Panc1 (cell line): ENCODE data around the gene MAP2K4.

ENCODE experiments used
- CTCF ChIP-seq: fragments of 450-650 bp; IDR thresholded peaks from 2 replicates; pipeline ENCODE4 v1.5.1; 2017; ENCODE audit warnings: mild to moderate bottlenecking
- POLR2AphosphoS5 ChIP-seq: IDR thresholded peaks from 2 replicates; pipeline ENCODE4 v1.6.1; 2012; ENCODE audit warnings: mild to moderate bottlenecking, low read depth, low read length, moderate library complexity
- REST ChIP-seq, 2 experiments: IDR thresholded peaks; 2 replicates each; pipeline ENCODE4 v1.6.1; 2011 to 2012; ENCODE audit warnings: low read depth in 2 of 2, control low read depth in 1 of 2, low read length in 1 of 2, mild to moderate bottlenecking in 1 of 2, moderate library complexity in 1 of 2; ENCODE audit not compliant: insufficient read depth in 1 of 2
- SIN3A ChIP-seq: IDR thresholded peaks from 2 replicates; pipeline ENCODE4 v1.6.1; 2012; ENCODE audit warnings: low read depth, mild to moderate bottlenecking, low read length, moderate library complexity, borderline replicate concordance; ENCODE audit not compliant: insufficient read depth
- TCF7L2 ChIP-seq: IDR thresholded peaks from 2 replicates; pipeline ENCODE4 v1.6.1; 2011; ENCODE audit warnings: mild to moderate bottlenecking, low read depth, low read length, inconsistent platforms

- TF ChIP-seq CTCF = no peak
- no peak for TF ChIP-seq POLR2AphosphoS5
- TF ChIP-seq TCF7L2 = no peak
- no peak for TF ChIP-seq REST (IDR thresholded peaks at IDR 0.05; ENCODE audit: insufficient read depth in 1 of 2, low read depth in 2 of 2, low read length in 1 of 2)
- TF ChIP-seq SIN3A = no peak
These were observed 32.9 kb downstream of the MAP2K4 start for GRCh38 chr17:12053552-12053951.
